ENCODE results near the gene C13orf46.

The C13orf46 gene

DNA sequence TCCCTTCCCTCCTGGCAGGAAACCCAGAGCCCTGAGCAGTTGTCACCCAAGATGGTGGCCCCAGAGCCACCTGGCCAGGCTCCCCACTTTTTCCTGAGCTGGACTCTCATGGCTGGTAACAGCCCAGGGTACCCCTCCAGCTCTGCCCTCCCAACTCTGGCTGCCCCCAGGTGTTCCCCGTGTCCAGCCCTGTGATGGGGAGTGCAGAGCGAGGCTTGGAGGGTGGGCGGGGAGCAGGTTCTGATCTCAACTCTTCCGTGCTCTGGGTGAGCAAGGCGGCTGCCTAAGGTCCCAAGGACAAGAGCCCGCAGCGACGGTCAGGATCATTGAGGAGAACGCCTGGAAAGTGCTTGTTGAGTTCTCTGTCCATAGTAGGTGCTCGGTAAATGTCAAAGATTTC is 55.3 kb downstream of the C13orf46 start:
- H3K4me3 ChIP-seq (ENCODE audit: low read depth, low read length) = no peak overlapping the region
- no peak for DNase-seq (ENCODE audit: low read depth)
- TF ChIP-seq, protein P1, sequence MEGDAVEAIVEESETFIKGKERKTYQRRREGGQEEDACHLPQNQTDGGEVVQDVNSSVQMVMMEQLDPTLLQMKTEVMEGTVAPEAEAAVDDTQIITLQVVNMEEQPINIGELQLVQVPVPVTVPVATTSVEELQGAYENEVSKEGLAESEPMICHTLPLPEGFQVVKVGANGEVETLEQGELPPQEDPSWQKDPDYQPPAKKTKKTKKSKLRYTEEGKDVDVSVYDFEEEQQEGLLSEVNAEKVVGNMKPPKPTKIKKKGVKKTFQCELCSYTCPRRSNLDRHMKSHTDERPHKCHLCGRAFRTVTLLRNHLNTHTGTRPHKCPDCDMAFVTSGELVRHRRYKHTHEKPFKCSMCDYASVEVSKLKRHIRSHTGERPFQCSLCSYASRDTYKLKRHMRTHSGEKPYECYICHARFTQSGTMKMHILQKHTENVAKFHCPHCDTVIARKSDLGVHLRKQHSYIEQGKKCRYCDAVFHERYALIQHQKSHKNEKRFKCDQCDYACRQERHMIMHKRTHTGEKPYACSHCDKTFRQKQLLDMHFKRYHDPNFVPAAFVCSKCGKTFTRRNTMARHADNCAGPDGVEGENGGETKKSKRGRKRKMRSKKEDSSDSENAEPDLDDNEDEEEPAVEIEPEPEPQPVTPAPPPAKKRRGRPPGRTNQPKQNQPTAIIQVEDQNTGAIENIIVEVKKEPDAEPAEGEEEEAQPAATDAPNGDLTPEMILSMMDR (IDR thresholded peaks at IDR 0.05; ENCODE audit: low read depth, low read length, missing control alignments) = no peak

DNA sequence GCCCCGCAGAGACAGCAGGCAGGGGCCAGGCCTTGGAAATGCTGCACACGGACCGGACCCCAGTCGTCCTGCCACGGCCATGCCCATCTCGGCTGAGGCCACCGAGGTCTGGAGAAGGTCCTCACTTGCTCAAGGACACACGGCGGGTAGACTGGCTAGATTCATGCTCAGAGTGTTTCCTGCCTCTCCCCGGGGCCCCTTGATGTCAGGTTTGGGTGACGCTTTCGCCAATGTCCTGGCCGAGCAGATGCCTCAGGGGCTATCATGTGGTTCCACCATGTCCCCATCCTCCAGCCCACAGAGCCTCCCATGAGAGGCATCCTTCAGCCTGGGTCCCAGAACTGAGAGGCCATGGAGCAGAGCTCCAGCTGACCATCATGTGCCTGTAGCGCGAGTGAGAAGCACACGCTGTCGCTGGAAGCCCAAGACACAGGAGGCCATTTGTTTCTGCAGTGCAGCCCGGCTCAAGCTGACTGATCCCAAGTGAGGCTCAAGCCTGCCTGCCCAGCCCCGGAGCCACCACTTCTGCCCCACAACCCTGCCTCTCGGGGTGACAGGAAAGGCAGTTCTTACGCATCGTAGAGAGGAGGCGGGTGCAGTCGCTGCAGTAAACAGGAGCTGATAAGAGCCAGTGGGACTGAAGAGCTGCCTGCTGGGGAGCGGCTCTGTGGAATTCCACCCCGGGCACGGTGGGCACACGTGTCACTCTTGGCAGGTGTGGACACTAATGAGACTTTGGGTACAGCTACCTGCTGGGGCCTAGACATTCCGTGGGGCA is 56.1 kb downstream of the C13orf46 start:
- DNase-seq (ENCODE audit: low read depth) = no peak
- TF ChIP-seq, protein P1 (IDR thresholded peaks at IDR 0.05; ENCODE audit: low read depth, low read length, missing control alignments) = no peak

DNA sequence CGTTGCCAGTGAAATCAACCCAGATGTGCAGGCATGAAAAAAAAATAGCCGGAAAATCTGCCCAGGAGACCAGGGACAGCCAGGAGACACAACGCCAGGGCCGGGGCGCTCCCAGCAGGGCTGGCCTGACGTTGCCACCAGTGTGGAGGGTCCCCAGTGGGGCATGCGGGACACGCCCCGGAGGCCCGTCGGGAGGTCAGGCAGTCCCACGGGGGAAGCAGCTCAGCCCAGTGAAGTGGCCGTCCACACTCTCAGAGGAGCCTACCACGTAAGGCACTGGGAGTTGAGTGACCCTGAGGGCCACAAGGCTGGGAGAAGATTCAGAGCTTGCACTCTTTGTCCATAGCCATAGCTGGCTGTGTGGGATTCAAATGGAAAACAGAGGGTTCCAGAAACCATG is 56.8 kb downstream of the C13orf46 start:
- DNase-seq (ENCODE audit: low read depth) = no peak
- H3K4me3 ChIP-seq (ENCODE audit: low read depth, low read length) = no peak overlapping the region
- TF ChIP-seq, protein P1 (IDR thresholded peaks at IDR 0.05; ENCODE audit: low read depth, low read length, missing control alignments) = no peak

More for the DNA sequence above, 56.1 kb downstream of the C13orf46 start:
- H3K4me3 ChIP-seq (ENCODE audit: low read depth, low read length) = no peak overlapping the region

DNA sequence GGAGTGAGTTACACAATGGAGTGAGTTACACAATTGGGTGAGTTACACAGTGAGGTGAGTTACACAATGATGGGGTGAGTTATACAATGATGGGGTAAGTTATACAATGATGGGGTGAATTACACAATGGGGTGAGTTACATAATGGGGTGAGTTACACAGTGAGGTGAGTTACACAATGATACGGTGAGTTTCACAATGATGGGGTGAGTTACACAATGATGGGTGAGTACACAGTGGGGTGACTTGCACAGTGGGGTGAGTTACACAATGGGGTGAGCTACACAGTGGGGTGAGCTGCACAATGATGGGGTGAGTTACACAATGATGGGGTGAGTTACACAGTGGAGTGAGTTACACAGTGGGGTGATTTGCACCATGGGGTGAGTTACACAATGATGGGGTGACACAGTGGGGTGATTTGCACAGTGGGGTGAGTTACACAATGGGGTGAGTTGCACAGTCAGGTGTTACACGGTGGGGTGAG is 57.5 kb downstream of the C13orf46 start:
- no peak for DNase-seq (ENCODE audit: low read depth)
- TF ChIP-seq, protein P1 (IDR thresholded peaks at IDR 0.05; ENCODE audit: low read depth, low read length, missing control alignments) = no peak
- no peak overlapping the region for H3K4me3 ChIP-seq (ENCODE audit: low read depth, low read length)

DNA sequence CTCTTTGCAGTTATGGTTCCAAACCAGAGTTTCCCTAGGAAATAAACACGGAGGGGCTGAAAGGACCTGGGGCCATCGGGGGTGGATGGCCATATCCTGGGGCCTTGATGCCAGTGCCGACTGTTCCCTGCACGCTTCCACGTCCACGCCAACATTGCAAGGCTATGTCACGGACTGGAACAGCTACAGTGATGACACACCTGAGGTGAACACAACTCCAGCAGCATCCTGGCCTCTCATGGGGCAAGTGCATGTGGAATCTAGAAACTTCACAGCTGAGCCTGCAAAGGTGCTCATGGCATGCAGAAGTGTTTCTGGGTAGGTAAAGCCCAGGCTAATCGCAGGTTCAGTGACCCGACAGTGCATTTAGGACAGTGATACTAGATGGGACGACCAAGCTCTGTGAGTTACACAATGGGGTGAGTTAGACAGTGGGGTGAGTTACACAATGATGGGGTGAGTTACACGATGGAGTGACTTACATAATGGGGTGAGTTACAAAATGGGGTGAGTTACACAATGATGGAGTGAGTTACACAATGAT is 58.0 kb downstream of the C13orf46 start:
- no peak for DNase-seq (ENCODE audit: low read depth)
- TF ChIP-seq, protein P1 (IDR thresholded peaks at IDR 0.05; ENCODE audit: low read depth, low read length, missing control alignments) = no peak
- H3K4me3 ChIP-seq (ENCODE audit: low read depth, low read length) = no peak overlapping the region

DNA sequence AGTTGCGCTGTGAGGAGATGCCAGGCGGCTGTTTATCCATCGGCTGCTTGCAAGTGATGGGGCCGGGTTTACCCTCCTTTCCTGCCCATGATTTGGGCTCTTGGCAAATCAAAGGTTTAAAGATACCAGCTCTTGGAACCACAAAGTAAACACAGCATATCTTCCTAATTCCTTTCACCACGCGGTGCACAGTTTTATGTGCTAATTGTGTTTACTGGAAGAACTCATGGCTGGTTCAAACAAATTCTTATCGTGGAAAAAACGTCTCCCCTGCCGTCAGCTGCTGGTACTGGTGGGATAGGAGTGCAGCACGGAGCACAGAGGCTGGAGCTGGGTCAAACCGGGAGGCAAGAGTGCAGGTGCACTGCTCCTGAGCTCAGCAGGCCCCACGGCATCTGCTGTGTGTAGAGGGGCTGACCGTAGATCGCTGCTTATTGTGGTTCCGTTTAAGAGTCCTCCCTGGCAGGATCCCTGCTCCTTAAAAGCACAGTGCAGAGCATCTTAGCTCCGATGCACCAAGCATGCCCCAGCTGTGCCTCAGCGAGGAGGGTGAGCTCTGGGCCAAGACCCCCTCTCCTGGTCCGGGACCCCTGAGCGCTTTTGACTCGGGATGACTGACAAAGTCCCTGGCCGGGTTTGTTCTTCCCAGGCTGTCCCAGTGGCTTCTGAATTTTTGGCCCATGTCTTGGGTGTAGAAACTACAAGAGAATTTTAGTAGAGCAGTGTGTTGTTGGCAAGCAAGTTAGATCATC is 58.7 kb downstream of the C13orf46 start:
- TF ChIP-seq, protein P1 (IDR thresholded peaks at IDR 0.05; ENCODE audit: low read depth, low read length, missing control alignments) = no peak
- H3K4me3 ChIP-seq (ENCODE audit: low read depth, low read length) = no peak overlapping the region
- DNase-seq (ENCODE audit: low read depth) = no peak
